ENCODE results near the gene LDB2.

- TF ChIP-seq CTCF (IDR thresholded peaks at IDR 0.05) (no peak), POLR2A (IDR thresholded peaks at IDR 0.05) (no peak)
Measured at GRCh38 chr4:16817286-16817685, 81.2 kb downstream of the LDB2 start.

Measured in breast epithelium (tissue), 3 donors.